ENCODE results near the gene UBXN1.

The UBXN1 gene

GRCh38 chr11:62645946-62646824, 32.7 kb downstream of the UBXN1 start, which contains the start of gene GANAB:
GANAB (minus strand) TSS chr11:62646613; CDS start chr11:62646599, 14 bp downstream.
- DNase-seq: peak; percentile 99 to 100 (median 99)

- no peak for DNase-seq
Observed at GRCh38 chr11:62645671-62645945, 33.3 kb downstream of the UBXN1 start.

DNA sequence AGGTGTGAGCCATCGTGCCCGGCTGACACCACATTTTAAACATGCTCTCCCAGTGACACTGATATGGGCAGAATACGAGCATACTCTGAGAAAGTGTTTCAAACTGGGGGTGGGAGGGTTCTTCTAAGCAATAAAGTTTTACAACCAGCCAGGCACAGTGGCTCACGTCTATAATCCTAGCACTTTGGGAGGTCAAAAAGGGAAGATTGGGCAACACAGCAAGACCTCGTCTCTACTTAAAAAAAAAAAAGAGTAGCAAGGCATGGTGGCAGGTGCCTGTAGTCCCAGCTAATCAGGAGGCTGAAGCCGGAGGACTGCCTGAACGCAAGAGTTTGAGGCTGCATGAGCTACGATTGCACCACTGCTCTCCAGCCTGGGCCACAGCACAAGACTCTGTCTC, 34.7 kb downstream of the UBXN1 start:
- no peak for DNase-seq

DNA sequence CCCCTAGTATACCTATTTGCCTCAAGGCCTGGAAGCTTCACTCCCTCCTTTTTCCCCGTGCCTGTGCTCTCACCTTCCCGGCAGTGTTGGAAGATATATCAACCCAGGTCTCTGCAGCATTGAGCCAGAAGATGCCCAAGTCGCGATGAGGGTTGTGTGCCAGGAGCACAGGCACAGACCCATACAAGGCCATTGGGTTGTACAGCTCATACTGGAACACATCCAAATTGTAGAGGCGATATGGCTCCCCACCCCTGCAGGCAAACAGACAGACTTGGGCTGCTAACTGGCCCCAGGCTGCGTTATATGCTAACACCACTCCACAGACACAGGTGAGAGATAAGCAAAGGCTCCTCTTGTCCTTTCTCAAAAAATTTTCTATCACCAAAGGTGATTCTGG, 46.4 kb downstream of the UBXN1 start:
- DNase-seq: no peak

DNA sequence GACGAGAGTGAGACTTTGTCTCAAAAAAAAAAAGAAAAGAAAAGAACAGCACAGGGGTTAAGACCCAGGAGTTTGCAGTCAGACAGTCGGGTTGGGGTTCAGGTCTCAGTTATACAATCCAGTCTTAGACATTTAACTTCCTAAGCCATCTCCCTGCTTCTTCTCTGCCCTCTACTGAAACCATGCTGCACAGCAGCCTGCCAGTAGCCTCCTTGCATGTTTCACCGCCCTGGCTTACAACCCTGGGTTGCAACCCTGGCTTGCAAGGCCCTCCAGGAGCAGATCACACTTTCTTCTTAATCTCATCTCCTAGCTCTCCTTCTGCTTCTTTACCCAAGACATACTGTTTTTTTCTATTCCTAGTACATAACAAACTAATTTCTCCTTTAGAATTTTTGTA, 51.2 kb downstream of the UBXN1 start:
- peak in 1 of 4 experiments; percentile 27 for DNase-seq
